ENCODE data around the gene NFASC. TPM values are rescaled to one million over a fixed set of nuclear protein-coding genes. Genes with fewer than 3 reads are reported as not detected.

Gene NFASC
- total and polyA plus RNA-seq, 2 donors (not counting 3 experiments of a cell fraction or from before 2014, with no cell fraction given) = not detected

GRCh38 chr1:204867666-204868339 lies 2.9 kb upstream of the NFASC start:
- no peaks in the 10 kb centered on the region for H3K4me1 ChIP-seq (ENCODE audit: control insufficient read depth, extremely low read depth, insufficient read depth, low read length)
- BruUV-seq (replicated peaks) = no TSS peak
- H3K9ac ChIP-seq (replicated peaks; ENCODE audit: extremely low read depth, insufficient read depth, low read length) = no peak overlapping the region
- H3K4me2 ChIP-seq (ENCODE audit: insufficient read depth, low read length) = no peak overlapping the region
- H3K9me1 ChIP-seq (replicated peaks; ENCODE audit: control insufficient read depth, extremely low read depth, insufficient read depth, low read length) = no peaks in the 10 kb centered on the region
- no peaks in the 10 kb centered on the region for H3K36me3 ChIP-seq (ENCODE audit: control insufficient read depth in 2 of 2, extremely low read depth in 1 of 2, insufficient read depth in 2 of 2, low read length in 2 of 2)
- TF ChIP-seq FOS (IDR thresholded peaks at IDR 0.05; ENCODE audit: borderline replicate concordance, insufficient read depth, low read length) (no peak), POLR2A (IDR thresholded peaks at IDR 0.05; ENCODE audit: low read depth, low read length) (no peak), GATA2 (IDR thresholded peaks at IDR 0.05; ENCODE audit: insufficient read depth, insufficient read length, low read depth, low read length) (no peak), JUN (IDR thresholded peaks at IDR 0.05; ENCODE audit: borderline replicate concordance, insufficient read depth, insufficient read length, low read depth) (no peak), POLR2AphosphoS5 (IDR thresholded peaks at IDR 0.05; ENCODE audit: insufficient read depth, low read depth, low read length) (no peak), EZH2 (IDR thresholded peaks at IDR 0.05; ENCODE audit: borderline replicate concordance, low read depth, low read length, severe bottlenecking) (no peak), MYC (IDR thresholded peaks at IDR 0.05; ENCODE audit: low read depth, low read length) (no peak)
- TF ChIP-seq, protein P1, sequence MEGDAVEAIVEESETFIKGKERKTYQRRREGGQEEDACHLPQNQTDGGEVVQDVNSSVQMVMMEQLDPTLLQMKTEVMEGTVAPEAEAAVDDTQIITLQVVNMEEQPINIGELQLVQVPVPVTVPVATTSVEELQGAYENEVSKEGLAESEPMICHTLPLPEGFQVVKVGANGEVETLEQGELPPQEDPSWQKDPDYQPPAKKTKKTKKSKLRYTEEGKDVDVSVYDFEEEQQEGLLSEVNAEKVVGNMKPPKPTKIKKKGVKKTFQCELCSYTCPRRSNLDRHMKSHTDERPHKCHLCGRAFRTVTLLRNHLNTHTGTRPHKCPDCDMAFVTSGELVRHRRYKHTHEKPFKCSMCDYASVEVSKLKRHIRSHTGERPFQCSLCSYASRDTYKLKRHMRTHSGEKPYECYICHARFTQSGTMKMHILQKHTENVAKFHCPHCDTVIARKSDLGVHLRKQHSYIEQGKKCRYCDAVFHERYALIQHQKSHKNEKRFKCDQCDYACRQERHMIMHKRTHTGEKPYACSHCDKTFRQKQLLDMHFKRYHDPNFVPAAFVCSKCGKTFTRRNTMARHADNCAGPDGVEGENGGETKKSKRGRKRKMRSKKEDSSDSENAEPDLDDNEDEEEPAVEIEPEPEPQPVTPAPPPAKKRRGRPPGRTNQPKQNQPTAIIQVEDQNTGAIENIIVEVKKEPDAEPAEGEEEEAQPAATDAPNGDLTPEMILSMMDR (IDR thresholded peaks at IDR 0.05; ENCODE audit: extremely low read depth in 1 of 2, insufficient read depth in 1 of 2, low read depth in 1 of 2, low read length in 2 of 2) = no peak
- TF ChIP-seq, protein P2, sequence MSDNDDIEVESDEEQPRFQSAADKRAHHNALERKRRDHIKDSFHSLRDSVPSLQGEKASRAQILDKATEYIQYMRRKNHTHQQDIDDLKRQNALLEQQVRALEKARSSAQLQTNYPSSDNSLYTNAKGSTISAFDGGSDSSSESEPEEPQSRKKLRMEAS (IDR thresholded peaks at IDR 0.05; ENCODE audit: insufficient read depth, insufficient read length) = no peak
- ChIA-PET CTCF (no interaction called here), POLR2A (no interaction called here)
- no peak overlapping the region for H3K4me3 ChIP-seq (replicated peaks in 1 of 3; ENCODE audit: insufficient read depth in 1 of 3, low read depth in 1 of 3, low read length in 3 of 3)
- no peak overlapping the region for H3K27ac ChIP-seq (ENCODE audit: insufficient read depth, low read depth, low read length)
- H3K27me3 ChIP-seq (ENCODE audit: control insufficient read depth in 2 of 2, insufficient read depth in 2 of 2, low read length in 2 of 2) = no peaks in the 10 kb centered on the region
- H2AFZ ChIP-seq (ENCODE audit: low read depth, low read length) = no peak overlapping the region
- no peak for FAIRE-seq
- DNase-seq (ENCODE audit: low read depth, low spot score) = no peak
- no peaks in the 10 kb centered on the region for H3K9me3 ChIP-seq (replicated peaks; ENCODE audit: control insufficient read depth, insufficient read depth, low read length)
- dilution Hi-C loops (cut with MboI; ENCODE audit: extremely low pct_ligation_motif_present, low sequenced_read_pairs) = no loop called here
- no peaks in the 10 kb centered on the region for H4K20me1 ChIP-seq (replicated peaks; ENCODE audit: control insufficient read depth, extremely low read depth, insufficient read depth, low read length)
- H3K79me2 ChIP-seq (ENCODE audit: control insufficient read depth, insufficient read depth, low read length) = no peaks in the 10 kb centered on the region
- intact Hi-C loops (cut with micrococcal nuclease) = no loop called here
